ENCODE results near the gene WDR73. TPM values are rescaled to one million over a fixed set of nuclear protein-coding genes. Genes with fewer than 3 reads are reported as not detected.

Gene WDR73
- total and polyA plus RNA-seq, 10 of the 15 experiments (the other 5 are each of a cell fraction or from before 2014, with no cell fraction given), result 4.4 to 25.6 (median 16.3) TPM

DNA sequence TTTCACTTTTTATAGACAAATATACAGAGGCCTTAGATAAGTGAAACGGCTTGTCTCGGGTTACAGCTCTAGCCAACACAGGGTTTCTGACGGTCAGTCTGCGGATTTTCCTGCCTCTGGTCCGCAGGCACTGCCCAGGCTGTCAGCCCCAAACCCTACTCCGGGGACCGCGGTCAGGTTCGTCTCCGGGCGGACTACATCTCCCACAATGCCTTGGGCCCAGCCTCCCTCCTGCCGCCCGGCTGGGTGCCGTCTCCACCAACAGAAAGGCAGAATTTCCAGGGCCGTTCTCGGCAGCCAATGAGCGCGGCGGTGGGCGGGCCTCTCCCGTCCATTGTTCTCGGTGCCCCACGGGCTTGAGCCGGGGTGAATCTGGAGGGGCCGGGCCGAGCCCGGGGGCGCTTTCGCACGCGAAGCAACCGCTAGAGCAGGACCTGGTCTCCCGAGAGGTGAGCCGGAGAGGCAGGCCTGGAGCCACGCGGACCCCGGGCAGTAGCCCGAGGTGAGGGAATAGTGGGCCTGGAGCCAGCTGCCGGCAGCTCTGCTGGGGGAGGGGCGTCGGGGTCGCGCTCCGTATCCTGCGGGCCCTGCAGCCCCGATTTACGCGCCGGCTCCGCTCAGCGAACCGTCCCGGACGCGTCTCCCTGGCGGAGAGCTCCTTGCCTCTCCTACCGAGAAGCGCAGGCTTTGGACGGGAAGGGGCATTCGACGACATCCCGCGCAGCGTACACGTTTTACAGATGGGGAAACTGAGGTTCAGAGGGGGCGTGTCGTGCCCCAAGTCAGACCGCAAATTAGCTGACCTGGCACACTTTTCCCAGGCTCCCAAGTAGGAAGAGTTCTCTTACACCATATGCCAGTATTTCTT, 53.2 kb downstream of the WDR73 start, which contains the start of gene ZSCAN2 (continued):
- TF ChIP-seq ZNF384 (IDR thresholded peaks at IDR 0.05; ENCODE audit: borderline replicate concordance, low read depth, low read length) (no peak), NFXL1 (IDR thresholded peaks at IDR 0.05; ENCODE audit: borderline replicate concordance) (no peak), BMI1 (IDR thresholded peaks at IDR 0.05; ENCODE audit: borderline replicate concordance) (no peak), TBL1XR1 (IDR thresholded peaks at IDR 0.05; ENCODE audit: low read depth, low read length) (no peak), RUNX3 (IDR thresholded peaks at IDR 0.05; ENCODE audit: low read length) (peak; percentile 56), CBFB (IDR thresholded peaks at IDR 0.05; ENCODE audit: low read depth) (no peak), CHD4 (IDR thresholded peaks at IDR 0.05) (no peak), TCF7 (IDR thresholded peaks at IDR 0.05; ENCODE audit: borderline replicate concordance) (no peak), ESRRA (IDR thresholded peaks at IDR 0.05; ENCODE audit: low read length) (no peak), POLR2A (IDR thresholded peaks at IDR 0.05; ENCODE audit: low read depth, low read length) (peak; percentile 71), NFYB (IDR thresholded peaks at IDR 0.05; ENCODE audit: insufficient read depth, low read depth, low read length) (peak; percentile 87), NR2C2 (IDR thresholded peaks at IDR 0.05; ENCODE audit: borderline replicate concordance, control insufficient read depth, insufficient read length, low read depth) (no peak), PAX5 (IDR thresholded peaks at IDR 0.05; ENCODE audit: borderline replicate concordance, low read depth, low read length) (no peak)
- TF ChIP-seq, protein P1, sequence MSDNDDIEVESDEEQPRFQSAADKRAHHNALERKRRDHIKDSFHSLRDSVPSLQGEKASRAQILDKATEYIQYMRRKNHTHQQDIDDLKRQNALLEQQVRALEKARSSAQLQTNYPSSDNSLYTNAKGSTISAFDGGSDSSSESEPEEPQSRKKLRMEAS (IDR thresholded peaks at IDR 0.05; ENCODE audit: low read depth, low read length), result 0 out of 2 replicates have a peak, but pooled peaks have one; percentile 33
- TF ChIP-seq, protein P2, sequence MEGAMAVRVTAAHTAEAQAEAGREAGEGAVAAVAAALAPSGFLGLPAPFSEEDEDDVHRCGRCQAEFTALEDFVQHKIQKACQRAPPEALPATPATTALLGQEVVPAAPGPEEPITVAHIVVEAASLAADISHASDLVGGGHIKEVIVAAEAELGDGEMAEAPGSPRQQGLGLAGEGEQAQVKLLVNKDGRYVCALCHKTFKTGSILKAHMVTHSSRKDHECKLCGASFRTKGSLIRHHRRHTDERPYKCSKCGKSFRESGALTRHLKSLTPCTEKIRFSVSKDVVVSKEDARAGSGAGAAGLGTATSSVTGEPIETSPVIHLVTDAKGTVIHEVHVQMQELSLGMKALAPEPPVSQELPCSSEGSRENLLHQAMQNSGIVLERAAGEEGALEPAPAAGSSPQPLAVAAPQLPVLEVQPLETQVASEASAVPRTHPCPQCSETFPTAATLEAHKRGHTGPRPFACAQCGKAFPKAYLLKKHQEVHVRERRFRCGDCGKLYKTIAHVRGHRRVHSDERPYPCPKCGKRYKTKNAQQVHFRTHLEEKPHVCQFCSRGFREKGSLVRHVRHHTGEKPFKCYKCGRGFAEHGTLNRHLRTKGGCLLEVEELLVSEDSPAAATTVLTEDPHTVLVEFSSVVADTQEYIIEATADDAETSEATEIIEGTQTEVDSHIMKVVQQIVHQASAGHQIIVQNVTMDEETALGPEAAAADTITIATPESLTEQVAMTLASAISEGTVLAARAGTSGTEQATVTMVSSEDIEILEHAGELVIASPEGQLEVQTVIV (IDR thresholded peaks at IDR 0.05; ENCODE audit: borderline replicate concordance, partially characterized antibody), result no peak
- TF ChIP-seq, protein P3, sequence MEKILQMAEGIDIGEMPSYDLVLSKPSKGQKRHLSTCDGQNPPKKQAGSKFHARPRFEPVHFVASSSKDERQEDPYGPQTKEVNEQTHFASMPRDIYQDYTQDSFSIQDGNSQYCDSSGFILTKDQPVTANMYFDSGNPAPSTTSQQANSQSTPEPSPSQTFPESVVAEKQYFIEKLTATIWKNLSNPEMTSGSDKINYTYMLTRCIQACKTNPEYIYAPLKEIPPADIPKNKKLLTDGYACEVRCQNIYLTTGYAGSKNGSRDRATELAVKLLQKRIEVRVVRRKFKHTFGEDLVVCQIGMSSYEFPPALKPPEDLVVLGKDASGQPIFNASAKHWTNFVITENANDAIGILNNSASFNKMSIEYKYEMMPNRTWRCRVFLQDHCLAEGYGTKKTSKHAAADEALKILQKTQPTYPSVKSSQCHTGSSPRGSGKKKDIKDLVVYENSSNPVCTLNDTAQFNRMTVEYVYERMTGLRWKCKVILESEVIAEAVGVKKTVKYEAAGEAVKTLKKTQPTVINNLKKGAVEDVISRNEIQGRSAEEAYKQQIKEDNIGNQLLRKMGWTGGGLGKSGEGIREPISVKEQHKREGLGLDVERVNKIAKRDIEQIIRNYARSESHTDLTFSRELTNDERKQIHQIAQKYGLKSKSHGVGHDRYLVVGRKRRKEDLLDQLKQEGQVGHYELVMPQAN (conservative IDR thresholded peaks at IDR 0.05), result peak; percentile 27; the same call in 1 of the 2 replicates
- TF ChIP-seq, protein P4, sequence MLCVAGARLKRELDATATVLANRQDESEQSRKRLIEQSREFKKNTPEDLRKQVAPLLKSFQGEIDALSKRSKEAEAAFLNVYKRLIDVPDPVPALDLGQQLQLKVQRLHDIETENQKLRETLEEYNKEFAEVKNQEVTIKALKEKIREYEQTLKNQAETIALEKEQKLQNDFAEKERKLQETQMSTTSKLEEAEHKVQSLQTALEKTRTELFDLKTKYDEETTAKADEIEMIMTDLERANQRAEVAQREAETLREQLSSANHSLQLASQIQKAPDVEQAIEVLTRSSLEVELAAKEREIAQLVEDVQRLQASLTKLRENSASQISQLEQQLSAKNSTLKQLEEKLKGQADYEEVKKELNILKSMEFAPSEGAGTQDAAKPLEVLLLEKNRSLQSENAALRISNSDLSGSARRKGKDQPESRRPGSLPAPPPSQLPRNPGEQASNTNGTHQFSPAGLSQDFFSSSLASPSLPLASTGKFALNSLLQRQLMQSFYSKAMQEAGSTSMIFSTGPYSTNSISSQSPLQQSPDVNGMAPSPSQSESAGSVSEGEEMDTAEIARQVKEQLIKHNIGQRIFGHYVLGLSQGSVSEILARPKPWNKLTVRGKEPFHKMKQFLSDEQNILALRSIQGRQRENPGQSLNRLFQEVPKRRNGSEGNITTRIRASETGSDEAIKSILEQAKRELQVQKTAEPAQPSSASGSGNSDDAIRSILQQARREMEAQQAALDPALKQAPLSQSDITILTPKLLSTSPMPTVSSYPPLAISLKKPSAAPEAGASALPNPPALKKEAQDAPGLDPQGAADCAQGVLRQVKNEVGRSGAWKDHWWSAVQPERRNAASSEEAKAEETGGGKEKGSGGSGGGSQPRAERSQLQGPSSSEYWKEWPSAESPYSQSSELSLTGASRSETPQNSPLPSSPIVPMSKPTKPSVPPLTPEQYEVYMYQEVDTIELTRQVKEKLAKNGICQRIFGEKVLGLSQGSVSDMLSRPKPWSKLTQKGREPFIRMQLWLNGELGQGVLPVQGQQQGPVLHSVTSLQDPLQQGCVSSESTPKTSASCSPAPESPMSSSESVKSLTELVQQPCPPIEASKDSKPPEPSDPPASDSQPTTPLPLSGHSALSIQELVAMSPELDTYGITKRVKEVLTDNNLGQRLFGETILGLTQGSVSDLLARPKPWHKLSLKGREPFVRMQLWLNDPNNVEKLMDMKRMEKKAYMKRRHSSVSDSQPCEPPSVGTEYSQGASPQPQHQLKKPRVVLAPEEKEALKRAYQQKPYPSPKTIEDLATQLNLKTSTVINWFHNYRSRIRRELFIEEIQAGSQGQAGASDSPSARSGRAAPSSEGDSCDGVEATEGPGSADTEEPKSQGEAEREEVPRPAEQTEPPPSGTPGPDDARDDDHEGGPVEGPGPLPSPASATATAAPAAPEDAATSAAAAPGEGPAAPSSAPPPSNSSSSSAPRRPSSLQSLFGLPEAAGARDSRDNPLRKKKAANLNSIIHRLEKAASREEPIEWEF (IDR thresholded peaks at IDR 0.05; ENCODE audit: insufficient replicate concordance, low read depth, low read length), result no peak
- TF ChIP-seq, protein P5, sequence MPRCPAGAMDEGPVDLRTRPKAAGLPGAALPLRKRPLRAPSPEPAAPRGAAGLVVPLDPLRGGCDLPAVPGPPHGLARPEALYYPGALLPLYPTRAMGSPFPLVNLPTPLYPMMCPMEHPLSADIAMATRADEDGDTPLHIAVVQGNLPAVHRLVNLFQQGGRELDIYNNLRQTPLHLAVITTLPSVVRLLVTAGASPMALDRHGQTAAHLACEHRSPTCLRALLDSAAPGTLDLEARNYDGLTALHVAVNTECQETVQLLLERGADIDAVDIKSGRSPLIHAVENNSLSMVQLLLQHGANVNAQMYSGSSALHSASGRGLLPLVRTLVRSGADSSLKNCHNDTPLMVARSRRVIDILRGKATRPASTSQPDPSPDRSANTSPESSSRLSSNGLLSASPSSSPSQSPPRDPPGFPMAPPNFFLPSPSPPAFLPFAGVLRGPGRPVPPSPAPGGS (IDR thresholded peaks at IDR 0.05; ENCODE audit: borderline replicate concordance, insufficient read depth, low read depth, low read length, poor library complexity, severe bottlenecking), result no peak
